H1 (cell line): ENCODE measurements around the gene GNGT2. TPM values are rescaled to one million over a fixed set of nuclear protein-coding genes. Genes with fewer than 3 reads are reported as not detected.

Experiments
- CTCF ChIA-PET: fragments of 300-600 bp; sonication (Branson Sonifier 250); formaldehyde crosslinking; loops from one replicate; lab custom pipeline; 2021; ENCODE audit not compliant: partially characterized antibody; lab: Charles Lee
- POLR2A ChIA-PET: fragments of 300-600 bp; sonication (Branson Sonifier 250); formaldehyde crosslinking; loops from one replicate; lab custom pipeline; 2021; ENCODE audit warnings: inconsistent platforms; ENCODE audit not compliant: partially characterized antibody; lab: Charles Lee
- DNase-seq, 2 experiments: peaks; one replicate each; pipeline versions ENCODE4 v3.0.0 to v3.0.0-alpha.2; 2010 to 2022; ENCODE audit warnings: low spot score in 2 of 2, low read depth in 1 of 2, mixed read lengths in 1 of 2
- FAIRE-seq: peaks from 2 replicates; lab custom pipeline; 2011; peaks lifted over from hg19 to GRCh38; lab: Jason Lieb, UNC
- H2AFZ ChIP-seq: 2 replicates; pipeline ENCODE4 v1.8.1; 2012; ENCODE audit warnings: low read length, inconsistent platforms
- H2AK5ac ChIP-seq: 2 replicates; pipeline ENCODE4 v1.6.1; 2013; ENCODE audit warnings: low read depth, low read length
- H2BK120ac ChIP-seq: replicated peaks from 2 replicates; pipeline ENCODE3; 2013; ENCODE audit warnings: low read depth, low read length, inconsistent platforms
- H2BK12ac ChIP-seq: 2 replicates; pipeline ENCODE4 v1.6.1; 2013; ENCODE audit warnings: low read depth, low read length
- H2BK15ac ChIP-seq: 2 replicates; pipeline ENCODE4 v1.6.1; 2013; ENCODE audit warnings: low read length
- H2BK20ac ChIP-seq: 2 replicates; pipeline ENCODE4 v1.6.1; 2013; ENCODE audit warnings: low read length
- H2BK5ac ChIP-seq: 2 replicates; pipeline ENCODE4 v1.6.1; 2013; ENCODE audit warnings: low read depth, low read length
- H3K14ac ChIP-seq: 2 replicates; pipeline ENCODE4 v1.6.1; 2013; ENCODE audit warnings: inconsistent platforms; ENCODE audit not compliant: insufficient read length
- H3K18ac ChIP-seq: 2 replicates; pipeline ENCODE4 v1.6.1; 2013; ENCODE audit warnings: low read length; ENCODE audit errors: extremely low read depth
- H3K23ac ChIP-seq: 2 replicates; pipeline ENCODE4 v1.6.1; 2013; ENCODE audit warnings: inconsistent platforms; ENCODE audit not compliant: insufficient read length
- H3K23me2 ChIP-seq: 2 replicates; pipeline ENCODE4 v1.6.1; 2013; ENCODE audit warnings: low read depth, low read length
- H3K27ac ChIP-seq: 2 replicates; pipeline ENCODE4 v1.6.1; 2011; ENCODE audit warnings: low read depth, low read length, inconsistent platforms
- H3K27me3 ChIP-seq, 4 experiments: replicated peaks in 1 of 4; 1 replicate in 1 of 4; 2 replicates in 3 of 4; pipeline versions ENCODE4 v1.6.1 to v1.8.1; 2011 to 2013; ENCODE audit warnings: low read length in 3 of 4, mild to moderate bottlenecking in 3 of 4, inconsistent platforms in 2 of 4, mixed read lengths in 2 of 4, moderate library complexity in 1 of 4; ENCODE audit not compliant: control insufficient read depth in 3 of 4, insufficient read depth in 3 of 4; ENCODE audit errors: extremely low read depth in 1 of 4
- H3K36me3 ChIP-seq, 4 experiments: 2 replicates each; pipeline versions ENCODE4 v1.6.1 to v1.8.1; 2011 to 2013; ENCODE audit warnings: mild to moderate bottlenecking in 4 of 4, low read length in 3 of 4, moderate library complexity in 2 of 4, control low read depth in 1 of 4, inconsistent platforms in 1 of 4; ENCODE audit not compliant: insufficient read depth in 4 of 4, control insufficient read depth in 2 of 4
- H3K4ac ChIP-seq: replicated peaks from 2 replicates; pipeline ENCODE3; 2013; ENCODE audit warnings: low read length, low read depth, mixed read lengths, inconsistent platforms; ENCODE audit not compliant: insufficient read length
- H3K4me1 ChIP-seq, 4 experiments: replicated peaks in 1 of 4; 1 replicate in 1 of 4; 2 replicates in 3 of 4; pipeline versions ENCODE4 v1.6.1 to v1.8.1; 2011 to 2013; ENCODE audit warnings: low read length in 3 of 4, inconsistent platforms in 2 of 4, mixed read lengths in 1 of 4; ENCODE audit not compliant: insufficient read depth in 4 of 4, control insufficient read depth in 3 of 4
- H3K4me2 ChIP-seq, 2 experiments: 2 replicates each; pipeline versions ENCODE4 v1.6.1 to v1.8.1; 2011 to 2013; ENCODE audit warnings: low read depth in 2 of 2, low read length in 2 of 2, control low read depth in 1 of 2, inconsistent platforms in 1 of 2, mild to moderate bottlenecking in 1 of 2; ENCODE audit not compliant: insufficient read depth in 1 of 2
- H3K4me3 ChIP-seq, 4 experiments: fragments of 200-600, 300-600 bp in 1 of 4; sonication (generic), shearing (Covaris generic), sonication (Bioruptor Twin) in 1 of 4; 2 replicates each; pipeline versions ENCODE4 v1.5.1 to v1.8.1; 2011 to 2016; ENCODE audit warnings: low read length in 4 of 4, low read depth in 3 of 4, control low read depth in 2 of 4, inconsistent platforms in 2 of 4, mild to moderate bottlenecking in 2 of 4, mixed read lengths in 1 of 4, moderate library complexity in 1 of 4; ENCODE audit not compliant: insufficient read depth in 2 of 4; ENCODE audit errors: extremely low read depth in 1 of 4
- H3K56ac ChIP-seq: replicated peaks from 2 replicates; pipeline ENCODE3; 2013; ENCODE audit warnings: low read depth, mild to moderate bottlenecking, mixed read lengths, low read length, inconsistent platforms; ENCODE audit not compliant: insufficient read length
- H3K79me1 ChIP-seq: 2 replicates; pipeline ENCODE4 v1.6.1; 2013; ENCODE audit warnings: low read depth, low read length, control low read depth
- H3K79me2 ChIP-seq, 2 experiments: 2 replicates each; pipeline versions ENCODE4 v1.6.1 to v1.8.1; 2012 to 2013; ENCODE audit warnings: low read length in 2 of 2, mild to moderate bottlenecking in 2 of 2, inconsistent platforms in 1 of 2; ENCODE audit not compliant: insufficient read depth in 2 of 2, control insufficient read depth in 1 of 2
- H3K9ac ChIP-seq, 4 experiments: replicated peaks in 1 of 4; 1 replicate in 1 of 4; 2 replicates in 3 of 4; pipeline versions ENCODE4 v1.6.1 to v1.8.1; 2011 to 2013; ENCODE audit warnings: low read depth in 3 of 4, low read length in 3 of 4, control low read depth in 2 of 4, mild to moderate bottlenecking in 2 of 4, moderate library complexity in 2 of 4, inconsistent platforms in 1 of 4; ENCODE audit errors: extremely low read depth in 1 of 4
- H3K9me3 ChIP-seq, 2 experiments: 2 replicates each; pipeline versions ENCODE4 v1.6.1 to v1.8.1; 2012 to 2013; ENCODE audit warnings: mild to moderate bottlenecking in 2 of 2, moderate library complexity in 2 of 2, control low read depth in 1 of 2, inconsistent platforms in 1 of 2, low read depth in 1 of 2, low read length in 1 of 2, mixed read lengths in 1 of 2; ENCODE audit not compliant: insufficient read depth in 2 of 2
- H4K20me1 ChIP-seq, 2 experiments: replicated peaks in 1 of 2; 2 replicates each; pipeline versions ENCODE3 to v1.8.1; 2011 to 2013; ENCODE audit warnings: inconsistent platforms in 2 of 2, low read length in 2 of 2, mild to moderate bottlenecking in 1 of 2; ENCODE audit not compliant: insufficient read depth in 2 of 2, control insufficient read depth in 1 of 2
- H4K5ac ChIP-seq: 2 replicates; pipeline ENCODE4 v1.6.1; 2013; ENCODE audit warnings: low read length, low read depth, mixed read lengths, inconsistent platforms; ENCODE audit not compliant: insufficient read length
- H4K8ac ChIP-seq: 2 replicates; pipeline ENCODE4 v1.8.0; 2013; ENCODE audit warnings: mild to moderate bottlenecking, moderate library complexity, low read length, inconsistent platforms; ENCODE audit not compliant: insufficient read depth; ENCODE audit errors: extremely low read depth
- H4K91ac ChIP-seq: replicated peaks from 2 replicates; pipeline ENCODE3; 2013; ENCODE audit warnings: low read length, mixed read lengths, inconsistent platforms; ENCODE audit not compliant: insufficient read length
- BRCA1 ChIP-seq: IDR thresholded peaks from 2 replicates; pipeline ENCODE4 v1.6.1; 2012; ENCODE audit warnings: low read depth, low read length, improper control_type of control experiment
- CHD1 ChIP-seq: IDR thresholded peaks from 2 replicates; pipeline ENCODE4 v1.6.1; 2012; ENCODE audit warnings: low read depth, low read length, improper control_type of control experiment
- CHD2 ChIP-seq: IDR thresholded peaks from 2 replicates; pipeline ENCODE4 v1.6.1; 2012; ENCODE audit warnings: low read length, improper control_type of control experiment
- GTF2F1 ChIP-seq: IDR thresholded peaks from 2 replicates; pipeline ENCODE4 v1.6.1; 2012; ENCODE audit warnings: low read depth, low read length, improper control_type of control experiment, borderline replicate concordance
- JUN ChIP-seq: IDR thresholded peaks from 2 replicates; pipeline ENCODE4 v1.6.1; 2011; ENCODE audit warnings: low read depth, mild to moderate bottlenecking, improper control_type of control experiment, low read length
- PHF8 ChIP-seq: fragments of 200-600 bp; sonication (generic); conservative IDR thresholded peaks from 2 replicates; pipeline ENCODE4 v1.7.1; 2012; ENCODE audit warnings: low read depth, mild to moderate bottlenecking, inconsistent platforms, low read length, moderate library complexity
- POLR2AphosphoS5 ChIP-seq: IDR thresholded peaks from 2 replicates; pipeline ENCODE4 v1.6.1; 2011; ENCODE audit warnings: low read depth, low read length
- POU5F1 ChIP-seq: IDR thresholded peaks from 2 replicates; pipeline ENCODE4 v1.6.1; 2011; ENCODE audit warnings: low read depth, mild to moderate bottlenecking, low read length, moderate library complexity
- RBBP5 ChIP-seq: IDR thresholded peaks from 2 replicates; pipeline ENCODE4 v1.7.1; 2012; ENCODE audit warnings: low read depth, mild to moderate bottlenecking, inconsistent platforms, low read length, moderate library complexity, borderline replicate concordance
- SRF ChIP-seq: IDR thresholded peaks from 2 replicates; pipeline ENCODE4 v1.6.1; 2011; ENCODE audit warnings: mild to moderate bottlenecking, low read depth, low read length, moderate library complexity
- SUZ12 ChIP-seq: fragments of 200-600 bp; sonication (generic); IDR thresholded peaks from 2 replicates; pipeline ENCODE4 v1.6.1; 2012; ENCODE audit warnings: mild to moderate bottlenecking, inconsistent platforms, low read length, moderate library complexity, mixed read lengths
- TCF12 ChIP-seq: IDR thresholded peaks from 2 replicates; pipeline ENCODE4 v1.6.1; 2011; ENCODE audit warnings: low read depth, mild to moderate bottlenecking, low read length
- YY1 ChIP-seq: IDR thresholded peaks from 2 replicates; pipeline ENCODE4 v1.6.1; 2011; ENCODE audit warnings: low read depth, mild to moderate bottlenecking, low read length
- ZNF274 ChIP-seq: IDR thresholded peaks from 2 replicates; pipeline ENCODE4 v1.7.0; 2012; ENCODE audit warnings: low read length, borderline replicate concordance; ENCODE audit errors: extremely low read depth
- WGBS, 2 experiments: shearing (Covaris generic) in 1 of 2; methylation state at CpG; one replicate each; pipeline versions ENCODE4 v1.1.6 to v1.1.7; 2013 to 2015; ENCODE audit warnings: low lambda C conversion rate in 2 of 2, mixed read lengths in 2 of 2, inconsistent platforms in 1 of 2, low coverage in 1 of 2, missing lambda C conversion rate in 1 of 2; ENCODE audit not compliant: insufficient replicate concordance in 2 of 2, insufficient coverage in 1 of 2, insufficient read length in 1 of 2; ENCODE audit errors: extremely low coverage in 1 of 2, missing lambda C conversion rate in 1 of 2; 5-methylcytosine and 5-hydroxymethylcytosine counted together
- polyA plus RNA-seq, 7 experiments: library from polyadenylated mRNA; depleted of rRNA in 3 of 7; stranded (reverse) in 5 of 7; unstranded in 2 of 7; fragments of >200 nt in 5 of 7; fragments of 200-250 nt in 2 of 7; gene quantifications; 1 replicate in 5 of 7; 2 replicates in 1 of 7; 4 replicates in 1 of 7; pipeline versions ENCODE4 v1.2.1 to v1.2.3, GENCODE V29; 2011 to 2013; ENCODE audit warnings: missing spikeins in 2 of 7, mixed read lengths in 2 of 7
- total RNA-seq: library from RNA; stranded (reverse); fragmentation: NEBNext Ultra II Directional; extraction: Animal tissue kit (Norgen Biotek cat#: 25700); gene quantifications from 2 replicates; pipeline ENCODE4 v1.2.1, GENCODE V29; 2021

Gene GNGT2
- total and polyA plus RNA-seq, 2 of the 8 experiments (the other 6 are each of a cell fraction or from before 2014, with no cell fraction given): 1.3 to 1.4 TPM

- Histone ChIP-seq H3K27me3 (peaks cover 21 to 58% (median 48%) of the 10 kb centered on the region in 4 experiments), H3K18ac (no peak overlapping the region), H2AFZ (no peak overlapping the region), H3K9me3 (no peaks in the 10 kb centered on the region), H3K4ac (no peak overlapping the region), H4K5ac (no peak overlapping the region), H2BK12ac (no peak overlapping the region), H3K36me3 (no peaks in the 10 kb centered on the region), H4K8ac (no peak overlapping the region; the same call in none of the 2 replicates), H4K91ac (no peak overlapping the region), H3K4me2 (peak overlapping the region; percentile 74 to 83; a peak in 3 of 4 replicates), H2AK5ac (no peak overlapping the region), H2BK15ac (no peak overlapping the region), H3K23ac (no peak overlapping the region), H3K4me3 (peak overlapping the region in 1 of 4 experiments; percentile 82; a peak in 2 of 8 replicates), H3K27ac (no peak overlapping the region), H3K79me2 (no peaks in the 10 kb centered on the region), H2BK20ac (no peak overlapping the region), H3K4me1 (peaks cover 0 to 8% (median 5%) of the 10 kb centered on the region in 4 experiments; a peak in 3 of 7 replicates), H2BK120ac (no peak overlapping the region), H4K20me1 (no peaks in the 10 kb centered on the region), H3K56ac (no peak overlapping the region), H2BK5ac (no peak overlapping the region), H3K79me1 (no peaks in the 10 kb centered on the region), H3K9ac (no peak overlapping the region), H3K23me2 (peaks cover 22% of the 10 kb centered on the region), H3K14ac (no peak overlapping the region)
- DNase-seq: no peak
- ChIA-PET CTCF (interaction anchor here (0.6 to 6.5 kb wide), 13 partner anchors 8 to 1027 kb away, joined by 3 to 43 read pairs (median 10); no protein-coding TSS in a partner anchor), POLR2A (interaction anchor here (1.2 to 1.6 kb wide), 2 partner anchors 11 to 37 kb away, joined by 5 to 6 read pairs; no protein-coding TSS in a partner anchor)
- no peak for FAIRE-seq
- 66% methylated on average over 6 of the region's 6 CpGs; no CpG with 5 or more reads in 1 of the 2 experiments for WGBS, 2 experiments
- TF ChIP-seq CHD1: no peak
- no peak for TF ChIP-seq POLR2AphosphoS5
- TF ChIP-seq SRF: no peak
- TF ChIP-seq PHF8: no peak
- no peak for TF ChIP-seq GTF2F1
- TF ChIP-seq RBBP5: no peak
- no peak for TF ChIP-seq CHD2
- no peak for TF ChIP-seq YY1
- TF ChIP-seq SUZ12: no peak
- TF ChIP-seq BRCA1: no peak
- TF ChIP-seq ZNF274: no peak
- no peak for TF ChIP-seq POU5F1
- TF ChIP-seq TCF12: no peak
- no peak for TF ChIP-seq JUN
These were observed 18.9 kb upstream of the GNGT2 start for GRCh38 chr17:49229076-49229804.
